ENCODE measurements around the gene PTPRN2.

DNA sequence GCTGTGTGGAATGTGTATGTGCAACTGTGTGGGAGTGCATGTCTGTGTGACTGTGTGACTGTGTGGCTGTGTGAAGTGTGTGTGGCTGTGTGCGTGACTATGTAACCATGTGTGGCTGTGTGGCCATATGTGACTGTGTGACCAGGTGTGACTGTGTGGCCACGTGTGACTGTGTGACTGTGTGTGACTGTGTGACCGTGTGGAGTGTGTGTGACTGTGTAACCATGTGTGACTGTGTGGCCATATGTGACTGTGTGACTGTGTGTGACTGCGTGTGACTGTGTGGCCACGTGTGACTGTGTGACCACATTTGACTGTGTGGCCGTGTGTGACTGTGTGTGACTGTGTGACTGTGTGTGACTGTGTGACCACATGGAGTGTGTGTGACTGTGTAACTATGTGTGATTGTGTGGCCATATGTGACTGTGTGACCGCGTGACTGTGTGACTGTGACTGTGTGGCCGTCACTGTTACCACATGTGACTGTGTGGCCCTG lies 747.9 kb downstream of the PTPRN2 start:
- TF ChIP-seq SRF (IDR thresholded peaks at IDR 0.05; ENCODE audit: low read depth, low read length) (no peak), JUN (IDR thresholded peaks at IDR 0.05; ENCODE audit: low read depth, low read length) (no peak), CTCF (IDR thresholded peaks at IDR 0.05; ENCODE audit: control extremely low read depth in 1 of 3, insufficient read depth in 1 of 3, low read depth in 1 of 3, low read length in 3 of 3) (no peak), KDM1A (IDR thresholded peaks at IDR 0.05; ENCODE audit: borderline replicate concordance, low read length) (no peak), TAF1 (IDR thresholded peaks at IDR 0.05; ENCODE audit: low read depth, low read length) (no peak), POLR2AphosphoS5 (IDR thresholded peaks at IDR 0.05; ENCODE audit: low read depth, low read length) (no peak), USF2 (IDR thresholded peaks at IDR 0.05; ENCODE audit: low read length) (no peak), SP1 (IDR thresholded peaks at IDR 0.05; ENCODE audit: low read depth, low read length) (no peak), YY1 (IDR thresholded peaks at IDR 0.05; ENCODE audit: low read depth, low read length) (no peak)
- TF ChIP-seq, protein P1, sequence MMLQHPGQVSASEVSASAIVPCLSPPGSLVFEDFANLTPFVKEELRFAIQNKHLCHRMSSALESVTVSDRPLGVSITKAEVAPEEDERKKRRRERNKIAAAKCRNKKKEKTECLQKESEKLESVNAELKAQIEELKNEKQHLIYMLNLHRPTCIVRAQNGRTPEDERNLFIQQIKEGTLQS (IDR thresholded peaks at IDR 0.05; ENCODE audit: insufficient read depth, low read depth, low read length): no peak

Measured in H1 (cell line).